Body of pancreas (tissue), 4 donors: ENCODE data around the gene IL1F10. TPM values are rescaled to one million over a fixed set of nuclear protein-coding genes. Genes with fewer than 3 reads are reported as not detected.

Experiments
- ATAC-seq: fragments of 150-250 bp; one replicate; pipeline ENCODE4 v1.9.1; 2016
- DNase-seq, 4 donors: peaks; one replicate each; pipeline ENCODE4 v3.0.0-alpha.2; 2019
- H3K27ac ChIP-seq, 4 donors: fragments of 200-600 bp; sonication (generic); 1 replicate in 3 of 4; 2 replicates in 1 of 4; pipeline versions ENCODE4 v1.5.1 to v1.6.1; 2016 to 2019; ENCODE audit warnings: mild to moderate bottlenecking in 1 of 4, mixed read lengths in 1 of 4, moderate library complexity in 1 of 4
- H3K27me3 ChIP-seq, 2 donors: fragments of 200-600 bp; sonication (generic); one replicate each; pipeline ENCODE4 v1.6.0; 2016; ENCODE audit warnings: mild to moderate bottlenecking in 1 of 2
- H3K36me3 ChIP-seq, 2 donors: fragments of 200-600 bp; sonication (generic); replicated peaks in 1 of 2; 2 replicates each; pipeline ENCODE4 v1.5.1; 2016; ENCODE audit warnings: low read depth in 2 of 2; ENCODE audit not compliant: insufficient read depth in 1 of 2
- H3K4me1 ChIP-seq: fragments of 200-600 bp; sonication (generic); one replicate; pipeline ENCODE4 v1.6.0; 2016
- H3K4me3 ChIP-seq, 2 donors: fragments of 200-600 bp; sonication (generic); 1 replicate in 1 of 2; 2 replicates in 1 of 2; pipeline ENCODE4 v1.5.1; 2016 to 2019
- H3K9me3 ChIP-seq, 3 donors: fragments of 200-600 bp; sonication (generic); 1 replicate in 2 of 3; 2 replicates in 1 of 3; pipeline ENCODE4 v1.5.1; 2016
- CTCF ChIP-seq, 7 experiments: fragments of 450-650 bp in 4 of 7; fragments of 200-600 bp in 3 of 7; sonication (generic) in 3 of 7; IDR thresholded peaks; one replicate each; pipeline ENCODE4 v1.5.1; 2016 to 2019; ENCODE audit warnings: antibody characterized with exemption in 7 of 7
- POLR2A ChIP-seq, 3 donors: fragments of 450-650 bp; IDR thresholded peaks; one replicate each; pipeline ENCODE4 v1.6.1; 2016; ENCODE audit warnings: antibody characterized with exemption in 3 of 3, mild to moderate bottlenecking in 2 of 3
- WGBS, 2 donors: methylation state at CpG; one replicate each; pipeline ENCODE4 v1.1.5; 2017; 5-methylcytosine and 5-hydroxymethylcytosine counted together
- intact Hi-C: fragments of 100-400 bp; cut with DNase I; formaldehyde crosslinking; loops from one replicate; pipeline ENCODE4 v1.15.1; 2023
- total RNA-seq, 2 donors: library from RNA; depleted of rRNA; stranded (reverse); fragments of >200 nt; gene quantifications; one replicate each; pipeline ENCODE4 v1.1.0, GENCODE V29; 2016

IL1F10 gene
- total RNA-seq, 2 donors from 2014 or later: not detected

- H3K9me3 ChIP-seq: no peaks in the 10 kb centered on the region
- no peak for TF ChIP-seq POLR2A (IDR thresholded peaks at IDR 0.05)
- TF ChIP-seq CTCF (IDR thresholded peaks at IDR 0.05): no peak
- WGBS, 2 donors: 92 to 95% methylated on average over 2 of the region's 2 CpGs
- H3K4me3 ChIP-seq: no peak overlapping the region
- intact Hi-C loops: no loop called here
- no peaks in the 10 kb centered on the region for H3K27me3 ChIP-seq
- H3K4me1 ChIP-seq: no peaks in the 10 kb centered on the region
- H3K36me3 ChIP-seq: no peaks in the 10 kb centered on the region
- ATAC-seq (no peak), DNase-seq (no peak)
- no peak overlapping the region for H3K27ac ChIP-seq
Observed at GRCh38 chr2:113119111-113119510, 51.3 kb downstream of the IL1F10 start.

GRCh38 chr2:113120861-113121260 lies 53.1 kb downstream of the IL1F10 start:
- TF ChIP-seq CTCF (IDR thresholded peaks at IDR 0.05) (no peak), POLR2A (IDR thresholded peaks at IDR 0.05) (no peak)
- Histone ChIP-seq H3K36me3 (no peaks in the 10 kb centered on the region), H3K9me3 (no peaks in the 10 kb centered on the region), H3K27ac (no peak overlapping the region), H3K4me1 (no peaks in the 10 kb centered on the region), H3K27me3 (no peaks in the 10 kb centered on the region), H3K4me3 (no peak overlapping the region)
- no peak for DNase-seq
- 42 to 79% methylated on average over 3 of the region's 3 CpGs for WGBS, 2 donors
- intact Hi-C loops: no loop called here
- ATAC-seq: no peak

GRCh38 chr2:113122364-113122763 lies 54.6 kb downstream of the IL1F10 start:
- TF ChIP-seq CTCF (IDR thresholded peaks at IDR 0.05) (no peak), POLR2A (IDR thresholded peaks at IDR 0.05) (no peak)
- Histone ChIP-seq H3K36me3 (no peaks in the 10 kb centered on the region), H3K9me3 (no peaks in the 10 kb centered on the region), H3K4me1 (no peaks in the 10 kb centered on the region), H3K27me3 (no peaks in the 10 kb centered on the region), H3K4me3 (no peak overlapping the region), H3K27ac (no peak overlapping the region)
- no peak for ATAC-seq
- intact Hi-C loops: no loop called here
- DNase-seq: no peak
- WGBS, 2 donors: 57 to 68% methylated on average over 4 of the region's 4 CpGs

GRCh38 chr2:113123726-113124125 lies 56.0 kb downstream of the IL1F10 start:
- TF ChIP-seq CTCF (IDR thresholded peaks at IDR 0.05): no peak
- TF ChIP-seq POLR2A (IDR thresholded peaks at IDR 0.05): no peak
- no peaks in the 10 kb centered on the region for H3K4me1 ChIP-seq
- 70 to 74% methylated on average over 3 of the region's 3 CpGs for WGBS, 2 donors
- H3K27ac ChIP-seq: no peak overlapping the region
- DNase-seq: no peak
- no peaks in the 10 kb centered on the region for H3K9me3 ChIP-seq
- H3K4me3 ChIP-seq: no peak overlapping the region
- no peaks in the 10 kb centered on the region for H3K27me3 ChIP-seq
- no peak for ATAC-seq
- H3K36me3 ChIP-seq: no peaks in the 10 kb centered on the region
- intact Hi-C loops: no loop called here

- no peak for DNase-seq
- H3K4me1 ChIP-seq: no peaks in the 10 kb centered on the region
- TF ChIP-seq POLR2A (IDR thresholded peaks at IDR 0.05) (no peak), CTCF (IDR thresholded peaks at IDR 0.05) (no peak)
- H3K4me3 ChIP-seq: no peak overlapping the region
- no peaks in the 10 kb centered on the region for H3K27me3 ChIP-seq
- no peak overlapping the region for H3K27ac ChIP-seq
- no peaks in the 10 kb centered on the region for H3K36me3 ChIP-seq
- intact Hi-C loops: no loop called here
- ATAC-seq: no peak
- 53 to 63% methylated on average over 8 to 12 of the region's 12 CpGs for WGBS, 2 donors
- no peaks in the 10 kb centered on the region for H3K9me3 ChIP-seq
Observed at GRCh38 chr2:113124181-113124961, 56.6 kb downstream of the IL1F10 start.
